Glomerular visceral epithelial cell (primary cell): Measurements from ENCODE around the gene PKN2.

Experiments used
- DNase-seq: peaks from one replicate; pipeline ENCODE4 v3.0.0-alpha.2; 2016; ENCODE audit errors: extremely low spot score

Gene PKN2

DNA sequence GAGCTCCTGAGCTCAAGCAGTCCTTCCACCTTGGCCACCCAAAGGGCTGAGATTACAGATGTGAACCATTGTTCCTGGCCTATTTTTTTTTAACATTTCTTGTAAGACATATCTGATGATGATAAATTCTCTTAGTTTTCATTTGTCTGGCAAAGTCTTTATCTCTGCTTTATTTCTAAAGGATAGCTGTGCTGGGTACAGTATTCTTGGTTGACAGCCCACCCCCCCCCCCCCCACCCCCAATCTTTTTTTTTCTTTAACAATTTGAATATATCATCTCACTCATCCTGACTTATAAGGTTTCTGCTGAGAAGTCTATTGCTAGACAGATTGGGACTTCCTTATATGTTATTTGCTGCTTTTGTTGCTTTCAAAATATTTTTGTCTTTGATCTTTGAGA is 51.3 kb downstream of the PKN2 start:
- DNase-seq: no peak

DNA sequence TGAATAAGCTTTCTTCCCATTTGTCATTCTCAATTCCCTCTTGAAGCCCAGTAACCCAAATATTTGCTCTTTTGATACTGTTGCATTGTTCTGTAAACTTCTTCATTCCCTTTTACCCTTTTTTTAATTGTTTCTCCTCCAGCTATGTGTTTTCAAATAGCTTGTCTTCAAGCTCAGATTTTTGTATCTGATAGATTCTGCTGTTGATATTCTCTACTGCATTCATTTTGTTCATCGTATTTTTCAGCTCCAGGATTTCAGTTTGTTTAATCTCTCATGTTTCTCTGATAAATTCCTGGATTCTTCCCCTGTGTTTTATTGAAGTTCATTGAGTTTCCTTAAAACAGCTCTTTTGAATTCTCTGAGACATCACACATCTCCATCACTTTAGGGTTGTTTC is 51.8 kb downstream of the PKN2 start:
- no peak for DNase-seq

DNA sequence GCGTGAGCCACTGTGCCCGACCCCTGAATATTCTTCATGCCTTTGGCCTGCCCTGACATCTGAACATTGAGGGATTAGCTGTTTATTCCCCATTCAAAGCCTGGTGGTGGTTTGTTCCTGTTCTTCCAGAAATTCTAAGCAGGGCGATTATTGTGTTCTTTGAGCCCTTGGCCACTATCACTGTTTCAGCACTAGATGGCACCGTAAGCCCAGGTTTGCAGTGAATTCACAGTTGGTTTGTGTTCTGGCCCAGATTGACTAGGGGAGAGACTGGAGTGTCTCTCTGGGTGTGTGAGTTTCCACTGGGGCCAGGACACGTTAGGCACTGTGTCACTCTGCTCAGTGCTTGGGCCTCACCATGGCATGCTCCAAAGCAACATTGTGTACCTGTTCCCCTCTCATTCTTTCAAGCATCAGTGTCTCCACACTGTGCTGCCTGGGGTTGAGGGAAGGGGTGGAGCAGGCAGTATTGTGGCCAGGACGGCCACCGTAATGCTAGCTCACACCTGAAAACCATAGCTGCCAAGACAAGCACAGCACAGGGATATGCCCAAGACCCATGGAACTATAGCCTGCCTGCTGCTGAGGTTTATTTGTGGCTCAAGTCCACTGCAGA is 52.7 kb downstream of the PKN2 start:
- peak; percentile 39 for DNase-seq

DNA sequence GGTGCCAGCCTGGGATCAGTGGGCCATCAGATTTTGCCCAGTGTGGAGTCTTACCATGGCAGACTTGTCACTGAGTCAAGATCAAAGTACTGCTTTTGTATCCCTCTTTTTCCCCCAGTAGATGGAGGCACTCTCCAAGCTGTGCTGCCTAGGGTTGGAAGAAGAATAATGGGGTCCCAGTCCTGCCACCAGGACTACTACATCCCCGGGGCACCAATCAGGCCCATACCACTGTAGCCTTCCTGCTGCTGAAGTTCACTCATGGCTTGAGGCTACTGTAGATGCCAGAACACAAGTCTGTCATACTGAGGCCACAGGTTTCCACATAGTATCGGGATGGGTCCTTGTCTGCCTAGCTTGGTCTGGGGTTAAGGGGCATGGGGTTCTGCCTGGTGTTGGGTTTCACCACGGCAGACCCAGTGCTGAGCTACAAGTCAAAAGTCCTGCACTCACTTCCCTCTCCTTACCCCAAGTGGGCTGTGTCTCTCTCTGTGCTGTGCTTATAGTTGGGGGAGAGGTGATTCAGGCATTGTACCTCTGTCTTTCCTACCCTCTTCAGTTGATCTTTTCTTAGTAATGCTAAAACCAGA is 53.4 kb downstream of the PKN2 start:
- DNase-seq: no peak

DNA sequence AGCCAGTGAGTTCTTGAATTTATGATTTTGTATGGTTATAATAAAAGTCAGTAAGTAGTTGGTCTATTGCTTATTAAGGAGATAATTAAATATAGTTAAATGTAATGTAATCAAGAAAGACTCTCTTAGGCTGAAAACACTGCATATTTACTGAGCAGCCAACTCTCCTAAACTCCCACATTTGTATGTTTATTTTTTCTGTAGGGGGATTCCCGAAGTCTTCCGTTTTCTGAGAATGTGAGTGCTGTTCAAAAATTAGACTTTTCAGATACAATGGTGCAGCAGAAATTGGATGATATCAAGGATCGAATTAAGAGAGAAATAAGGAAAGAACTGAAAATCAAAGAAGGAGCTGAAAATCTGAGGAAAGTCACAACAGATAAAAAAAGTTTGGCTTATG is 56.7 kb downstream of the PKN2 start:
- no peak for DNase-seq

DNA sequence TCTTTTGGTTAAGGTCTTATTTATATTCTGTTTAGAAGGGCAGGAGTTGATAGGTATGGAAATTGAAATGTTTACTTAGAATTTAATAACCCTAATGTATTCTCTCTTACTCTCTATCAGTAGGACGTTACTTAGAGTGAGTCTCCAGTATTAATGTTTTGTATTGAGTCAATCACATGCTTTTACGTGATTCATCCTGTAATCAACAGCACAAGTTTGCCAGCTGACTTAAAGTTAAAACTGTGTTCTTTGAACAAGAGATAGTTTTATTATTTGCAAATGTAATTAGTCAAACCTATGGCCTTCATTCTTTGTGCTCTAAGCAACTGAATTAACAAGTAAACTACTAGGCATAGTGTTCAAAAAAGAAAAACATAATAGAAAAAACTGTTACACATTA is 57.3 kb downstream of the PKN2 start:
- DNase-seq: no peak

DNA sequence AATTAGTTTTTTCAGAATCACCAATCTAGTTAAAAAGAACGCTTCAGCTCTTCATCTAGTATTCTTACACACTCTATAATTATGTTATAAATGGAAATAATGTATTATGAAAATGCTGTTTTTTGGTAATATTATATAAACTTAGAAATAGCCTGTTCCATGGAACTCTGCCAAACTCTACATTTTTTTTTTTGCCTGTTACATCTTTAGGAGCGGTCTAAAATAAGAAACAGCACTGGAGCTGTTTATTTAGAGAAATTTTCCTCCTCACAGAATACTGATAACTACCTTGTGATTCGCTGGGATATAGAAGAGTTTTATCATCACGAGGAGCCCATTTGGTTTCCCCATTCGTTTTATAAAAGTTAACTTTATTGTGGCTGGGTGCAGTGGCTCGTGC is 58.5 kb downstream of the PKN2 start:
- DNase-seq: no peak

DNA sequence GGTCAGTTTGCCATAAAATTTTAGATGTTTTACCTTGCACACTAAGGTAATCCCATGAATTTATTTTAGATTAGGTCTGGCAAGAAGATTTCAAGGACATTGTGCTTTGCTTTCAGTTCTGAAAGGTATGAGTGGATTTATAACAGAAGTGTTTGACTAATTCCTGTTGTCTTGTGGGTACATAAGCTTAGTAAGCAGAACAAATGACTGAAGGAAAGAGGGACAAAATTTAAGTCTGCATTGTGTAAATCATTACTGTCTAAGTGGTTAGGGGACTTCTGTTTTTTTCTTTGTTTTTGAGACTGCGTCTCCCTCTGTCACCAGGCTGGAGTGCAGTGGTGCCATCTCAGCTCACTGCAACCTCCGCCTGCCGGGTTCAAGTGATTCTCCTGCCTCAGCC is 60.1 kb downstream of the PKN2 start:
- no peak for DNase-seq

GRCh38 chr1:88746916-88747315 is 62.8 kb downstream of the PKN2 start:
- DNase-seq: no peak

DNA sequence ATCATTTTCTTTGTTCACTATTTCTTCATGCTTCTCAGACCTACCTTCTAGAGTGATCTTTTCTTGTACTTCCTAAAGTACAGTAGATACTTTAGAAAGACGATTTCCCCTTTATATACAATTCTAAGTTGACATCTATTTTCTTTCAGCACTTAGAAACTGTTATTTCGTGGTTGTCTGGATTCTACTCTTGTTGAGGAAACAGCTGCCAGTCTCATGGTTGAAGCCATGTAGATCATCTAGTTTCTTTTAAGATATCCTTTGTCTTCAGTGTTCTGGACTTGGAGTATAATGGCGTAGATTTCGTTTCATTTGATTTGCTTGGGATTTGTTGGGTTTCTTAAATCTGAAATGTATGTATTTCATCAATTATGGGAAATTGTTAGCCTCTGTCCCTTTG is 67.6 kb downstream of the PKN2 start:
- no peak for DNase-seq

DNA sequence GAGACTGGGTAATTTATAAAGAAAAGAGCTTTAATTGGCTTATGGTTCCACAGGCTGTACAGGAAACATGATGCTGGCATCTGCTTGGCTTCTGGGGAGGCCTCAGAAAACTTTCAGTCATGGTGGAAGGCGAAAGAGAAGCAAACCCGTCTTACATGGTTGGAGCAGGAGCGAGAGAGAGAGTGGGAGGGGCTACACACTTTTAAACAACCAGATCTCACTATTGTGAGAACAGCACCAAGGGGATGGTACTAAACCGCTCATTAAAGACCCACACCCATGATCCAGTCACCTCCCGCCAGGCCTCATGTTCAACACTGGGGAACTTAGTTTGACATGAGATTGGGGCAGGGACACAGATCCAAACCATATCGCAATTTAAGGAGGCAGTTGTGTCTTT is 69.4 kb downstream of the PKN2 start:
- DNase-seq: no peak

- peak; percentile 17 for DNase-seq
These were observed 79.8 kb downstream of the PKN2 start for GRCh38 chr1:88763649-88764406.

DNA sequence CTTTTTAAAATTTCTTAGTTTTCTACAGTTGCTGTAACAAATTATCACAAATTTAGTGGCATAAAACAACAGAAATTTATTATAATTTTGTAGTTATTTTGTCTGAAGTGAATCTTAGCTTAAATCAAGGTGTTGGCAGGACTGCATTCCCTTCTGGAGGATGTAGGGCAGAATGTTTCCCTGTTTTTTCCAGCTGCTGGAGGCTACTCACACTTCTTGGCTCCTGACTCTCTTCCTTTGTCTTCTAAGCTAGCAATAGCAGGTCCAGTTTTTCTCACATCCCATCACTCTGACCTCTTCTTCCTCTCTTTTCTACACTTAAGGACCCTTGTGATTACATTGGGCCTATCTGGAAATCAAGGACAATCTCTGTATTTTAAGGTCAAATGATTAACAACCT is 84.1 kb downstream of the PKN2 start:
- DNase-seq: no peak

- no peak for DNase-seq
These were observed 84.7 kb downstream of the PKN2 start for GRCh38 chr1:88768816-88769215.

GRCh38 chr1:88773540-88774150 is 89.6 kb downstream of the PKN2 start:
- DNase-seq: peak; percentile 81

DNA sequence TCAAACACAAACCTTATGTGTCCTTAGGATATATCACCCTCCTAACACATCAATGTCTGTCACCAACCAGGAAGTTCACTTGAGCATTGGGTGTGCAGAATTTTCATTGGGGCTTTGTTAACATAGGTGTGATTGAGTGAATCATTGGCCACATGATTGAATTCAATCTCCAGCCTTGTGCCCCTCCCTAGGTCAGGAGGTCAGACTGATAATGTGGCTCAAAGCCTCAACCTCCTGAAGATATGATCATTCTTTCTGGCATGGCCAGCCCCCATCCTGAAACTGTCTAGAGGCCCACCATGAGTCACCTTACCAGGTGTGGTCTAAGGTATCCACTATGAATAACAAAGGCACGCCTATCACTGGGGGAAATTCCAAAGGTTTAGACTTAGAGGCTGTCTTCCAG is 90.1 kb downstream of the PKN2 start:
- DNase-seq: peak; percentile 63

GRCh38 chr1:88777604-88778149 is 93.6 kb downstream of the PKN2 start:
- DNase-seq: no peak

DNA sequence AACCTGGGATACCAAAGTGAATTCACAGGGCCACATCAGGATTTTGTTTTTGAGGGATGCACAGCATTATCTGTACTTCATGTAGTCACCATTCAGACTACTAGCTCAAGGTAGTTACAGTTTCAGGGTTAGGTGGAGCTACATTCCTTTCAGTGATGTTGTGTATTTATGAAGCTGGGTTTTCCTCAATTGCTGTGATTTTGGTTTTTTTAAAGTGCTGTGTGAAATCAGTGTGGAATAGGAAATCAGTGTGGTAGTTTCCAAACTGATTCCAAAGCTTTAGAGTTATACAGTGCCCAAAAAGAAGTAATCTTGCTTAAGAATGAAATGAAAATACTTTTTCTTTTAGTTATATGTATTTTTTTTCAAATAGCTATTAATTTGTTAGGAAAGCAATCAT is 95.8 kb downstream of the PKN2 start:
- DNase-seq: no peak

- no peak for DNase-seq
These were observed 96.4 kb downstream of the PKN2 start for GRCh38 chr1:88780485-88780884.

- no peak for DNase-seq
These were observed 99.1 kb downstream of the PKN2 start for GRCh38 chr1:88783145-88783544.

- no peak for DNase-seq
These were observed 100.5 kb downstream of the PKN2 start for GRCh38 chr1:88784551-88784950.

DNA sequence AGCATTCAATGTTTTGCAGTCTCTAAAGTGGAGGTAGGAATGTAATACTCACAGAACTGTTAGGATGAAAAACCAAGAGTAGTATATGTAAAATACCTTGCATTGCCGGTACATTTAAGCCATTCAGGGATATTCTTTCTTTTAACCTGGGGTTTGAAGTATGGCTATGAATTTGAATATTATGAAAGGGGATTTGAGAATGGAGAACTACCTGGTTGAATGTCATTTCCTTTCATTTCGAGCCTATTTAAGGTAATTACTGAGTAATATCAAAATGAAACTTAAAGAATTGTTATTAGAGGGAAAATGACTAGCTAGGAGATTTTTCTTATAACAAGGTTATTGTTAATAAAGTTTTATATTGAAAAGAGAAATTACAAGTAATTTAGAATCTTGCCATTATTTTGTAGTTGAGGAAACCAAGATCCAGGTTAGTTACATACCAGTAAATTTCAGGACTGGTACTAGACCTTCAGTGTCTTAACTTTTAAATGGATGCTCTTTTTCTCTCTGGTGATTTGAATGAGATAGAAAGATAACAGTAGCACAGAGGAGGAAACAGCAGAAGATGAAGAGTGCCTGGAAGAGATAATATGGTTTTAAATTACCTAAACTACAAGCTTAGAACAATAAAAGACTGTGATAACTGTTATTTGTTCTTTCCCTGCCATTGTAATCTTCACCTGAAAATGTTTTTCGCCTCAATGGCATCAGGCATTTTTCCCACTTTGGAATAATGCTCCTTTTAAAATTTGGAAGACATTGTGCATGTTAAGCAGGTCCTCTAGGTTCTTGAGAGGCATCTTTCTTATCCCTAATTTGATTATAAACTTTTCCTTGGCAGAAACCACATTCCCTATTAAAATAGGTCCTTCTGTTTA is 103.2 kb downstream of the PKN2 start:
- DNase-seq: no peak
